SJCRH30 (cell line): ENCODE data around the gene HPN. TPM values are rescaled to one million over a fixed set of nuclear protein-coding genes. Genes with fewer than 3 reads are reported as not detected.

ENCODE experiments used
- DNase-seq, 2 experiments: peaks; one replicate each; pipeline ENCODE4 v3.0.0-alpha.2; 2015 to 2020
- H3K27ac ChIP-seq: fragments of 250-450 bp; sonication (Bioruptor Pico); 2 replicates; pipeline ENCODE4 v1.5.1; 2020; ENCODE audit warnings: mild to moderate bottlenecking, moderate library complexity
- H3K27me3 ChIP-seq: fragments of 250-450 bp; sonication (Bioruptor Pico); 2 replicates; pipeline ENCODE4 v1.5.1; 2020; ENCODE audit warnings: mild to moderate bottlenecking, moderate library complexity
- H3K36me3 ChIP-seq: fragments of 250-450 bp; sonication (Bioruptor Pico); 2 replicates; pipeline ENCODE4 v1.5.1; 2020; ENCODE audit warnings: mild to moderate bottlenecking, moderate library complexity
- H3K4me1 ChIP-seq: fragments of 250-450 bp; sonication (Bioruptor Pico); 2 replicates; pipeline ENCODE4 v1.5.1; 2020; ENCODE audit warnings: mild to moderate bottlenecking, moderate library complexity
- H3K4me3 ChIP-seq: fragments of 250-450 bp; sonication (Bioruptor Pico); 2 replicates; pipeline ENCODE4 v1.5.1; 2020; ENCODE audit warnings: mild to moderate bottlenecking, moderate library complexity
- H3K9me3 ChIP-seq: fragments of 250-450 bp; sonication (Bioruptor Pico); replicated peaks from 2 replicates; pipeline ENCODE4 v1.5.1; 2020; ENCODE audit warnings: mild to moderate bottlenecking, moderate library complexity
- total RNA-seq: library from RNA; depleted of rRNA; stranded (reverse); fragments of >200 nt; shearing (Covaris generic); gene quantifications from 2 replicates; pipeline ENCODE4 v1.2.3, GENCODE V29; 2014

The HPN gene
- total RNA-seq, 1 experiment from 2014 or later = not detected

DNA sequence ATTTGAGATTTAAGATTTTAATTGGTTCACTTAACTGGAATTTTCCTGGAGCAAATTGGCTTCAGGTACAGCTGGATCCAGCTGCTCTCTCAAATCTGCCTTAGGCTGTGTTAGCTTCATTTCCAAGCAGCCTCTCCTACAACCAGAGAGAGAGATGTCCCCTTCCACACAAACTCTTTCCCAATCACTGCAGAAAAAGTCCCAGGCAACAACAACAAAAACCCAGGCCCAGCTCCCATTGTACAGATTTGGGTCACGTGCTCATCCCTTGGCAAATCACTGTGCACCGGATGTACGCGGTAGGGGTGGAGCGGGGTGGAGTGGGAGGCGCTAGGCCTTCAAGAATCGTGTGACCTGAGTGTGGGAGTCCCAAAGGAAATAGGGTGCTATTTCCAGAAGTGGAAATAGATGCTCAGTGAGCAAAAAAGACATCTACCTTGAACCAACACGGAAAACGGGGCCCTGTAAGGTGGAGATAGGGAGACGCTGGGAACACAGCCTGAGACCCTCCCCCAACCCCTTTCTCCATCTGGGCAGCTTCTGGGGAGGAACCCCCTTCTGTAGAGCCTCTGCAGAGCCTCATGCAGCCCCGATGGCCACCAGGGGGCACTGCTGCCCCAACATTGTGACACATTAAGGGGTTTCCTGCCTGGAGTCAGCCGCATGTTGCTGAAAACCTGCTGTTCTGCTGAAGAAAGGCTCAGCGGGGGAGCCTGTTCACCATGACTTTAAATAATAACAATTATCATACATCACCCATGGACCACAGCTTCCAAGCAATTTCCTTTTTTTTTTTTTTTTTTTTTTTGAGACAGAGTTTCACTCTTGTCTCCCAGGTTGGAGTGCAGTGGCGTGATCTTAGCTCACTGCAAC, 25.4 kb downstream of the HPN start:
- Histone ChIP-seq H3K4me1 (peaks cover 5% of the 10 kb centered on the region), H3K9me3 (no peaks in the 10 kb centered on the region), H3K27ac (no peak overlapping the region), H3K27me3 (no peaks in the 10 kb centered on the region), H3K36me3 (no peaks in the 10 kb centered on the region), H3K4me3 (no peak overlapping the region)
- DNase-seq = peak; percentile 82 to 90

DNA sequence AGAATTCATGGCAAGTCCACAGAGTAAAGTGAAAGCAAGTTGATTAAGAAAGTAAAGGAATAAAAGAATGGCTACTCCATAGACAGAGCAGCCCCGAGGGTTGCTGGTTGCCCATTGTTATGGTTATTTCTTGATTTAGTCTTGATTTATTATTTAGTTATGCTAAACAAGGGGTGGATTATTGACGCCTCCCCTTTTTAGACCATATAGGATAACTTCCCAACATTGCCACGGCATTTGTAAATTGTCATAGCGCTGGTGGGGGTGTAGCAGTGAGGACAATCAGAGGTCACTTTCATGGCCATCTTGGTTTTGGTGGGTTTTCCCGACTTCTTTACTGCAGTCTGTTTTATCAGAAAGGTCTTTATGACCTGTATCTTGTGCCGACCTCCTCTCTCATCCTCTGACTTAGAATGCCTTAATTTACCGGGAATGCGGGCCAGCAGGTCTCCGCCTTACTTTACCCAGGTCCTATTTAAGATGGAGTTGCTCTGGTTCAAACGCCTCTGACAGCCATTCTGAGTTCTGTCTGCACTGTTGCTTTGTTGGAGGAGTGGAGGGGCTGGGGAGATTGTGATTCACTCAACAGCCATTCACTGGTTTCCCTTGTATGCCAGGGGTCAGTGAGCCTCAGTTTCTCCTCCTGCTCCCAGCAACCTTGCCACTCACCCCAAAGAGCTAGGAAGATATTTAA, 27.6 kb downstream of the HPN start:
- peaks cover 5% of the 10 kb centered on the region for H3K4me1 ChIP-seq
- H3K4me3 ChIP-seq = no peak overlapping the region
- no peaks in the 10 kb centered on the region for H3K36me3 ChIP-seq
- H3K9me3 ChIP-seq = no peaks in the 10 kb centered on the region
- no peak for DNase-seq
- no peak overlapping the region for H3K27ac ChIP-seq
- no peaks in the 10 kb centered on the region for H3K27me3 ChIP-seq

DNA sequence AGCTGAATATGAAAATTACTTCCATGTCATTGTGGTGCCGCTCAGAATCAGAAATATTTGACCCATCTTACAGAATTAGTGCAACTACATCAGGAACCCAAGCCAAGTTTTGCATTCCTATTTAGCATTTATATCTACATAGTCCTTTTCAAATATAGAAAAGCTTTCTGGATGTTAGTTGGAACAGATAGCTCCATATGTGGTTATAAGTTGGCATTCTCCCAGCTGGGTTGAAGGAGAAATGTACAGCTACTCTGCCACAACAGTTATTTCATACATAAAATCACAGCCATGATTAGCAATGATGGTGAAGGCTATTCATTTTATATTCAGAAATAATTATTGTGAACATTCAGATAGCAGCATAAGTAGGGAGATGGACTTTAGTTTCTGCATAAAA, 28.2 kb downstream of the HPN start:
- no peaks in the 10 kb centered on the region for H3K27me3 ChIP-seq
- H3K27ac ChIP-seq = no peak overlapping the region
- H3K4me1 ChIP-seq = peaks cover 5% of the 10 kb centered on the region
- H3K36me3 ChIP-seq = no peaks in the 10 kb centered on the region
- H3K4me3 ChIP-seq = no peak overlapping the region
- no peak for DNase-seq
- no peaks in the 10 kb centered on the region for H3K9me3 ChIP-seq

DNA sequence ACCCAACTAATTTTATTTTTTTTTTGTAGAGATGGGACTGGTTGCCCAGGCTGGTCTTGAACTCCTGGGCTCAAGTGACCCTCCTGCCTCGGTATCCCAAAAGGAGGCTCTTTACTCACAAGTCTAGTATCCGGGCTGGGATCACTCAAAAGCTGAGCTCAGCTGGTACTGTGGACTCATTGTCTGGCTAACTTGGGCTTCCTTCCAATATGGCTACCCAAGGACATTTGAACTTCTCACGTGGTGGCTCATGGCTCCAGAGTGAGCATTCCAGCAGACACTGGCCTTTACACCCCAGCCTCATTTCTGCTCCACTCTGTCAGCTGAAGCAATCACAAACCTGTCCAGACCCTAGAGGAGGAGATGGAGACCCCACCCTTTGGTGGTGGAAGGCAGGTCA, 28.9 kb downstream of the HPN start:
- Histone ChIP-seq H3K36me3 (no peaks in the 10 kb centered on the region), H3K27ac (no peak overlapping the region), H3K4me3 (no peak overlapping the region), H3K9me3 (no peaks in the 10 kb centered on the region), H3K27me3 (no peaks in the 10 kb centered on the region; the same call in 1 of the 2 replicates), H3K4me1 (peaks cover 5% of the 10 kb centered on the region)
- no peak for DNase-seq

DNA sequence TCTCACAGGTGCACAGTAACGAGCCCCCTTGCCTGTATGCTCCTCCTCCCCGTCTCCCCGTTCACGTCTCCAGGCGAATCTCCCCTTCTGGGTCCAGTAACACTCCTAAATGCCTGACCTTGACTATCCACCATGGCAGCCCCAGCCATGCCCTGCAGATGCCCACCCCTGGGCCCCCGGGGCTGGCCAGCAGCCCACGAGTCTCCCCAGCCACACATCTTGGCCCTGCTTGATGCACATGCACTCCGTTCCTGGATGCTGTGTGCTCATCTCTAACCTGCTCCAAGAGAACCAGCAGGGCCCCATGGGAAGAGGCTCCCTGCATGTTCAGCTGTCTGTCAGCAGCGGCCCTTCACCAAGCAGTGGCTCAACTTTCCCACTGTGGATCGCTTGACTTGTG, 32.0 kb downstream of the HPN start:
- H3K9me3 ChIP-seq = no peaks in the 10 kb centered on the region
- no peak overlapping the region for H3K27ac ChIP-seq
- no peaks in the 10 kb centered on the region; the same call in none of the 2 replicates for H3K27me3 ChIP-seq
- H3K4me1 ChIP-seq = peaks cover 1% of the 10 kb centered on the region
- no peak overlapping the region for H3K4me3 ChIP-seq
- no peaks in the 10 kb centered on the region for H3K36me3 ChIP-seq
- DNase-seq = no peak

DNA sequence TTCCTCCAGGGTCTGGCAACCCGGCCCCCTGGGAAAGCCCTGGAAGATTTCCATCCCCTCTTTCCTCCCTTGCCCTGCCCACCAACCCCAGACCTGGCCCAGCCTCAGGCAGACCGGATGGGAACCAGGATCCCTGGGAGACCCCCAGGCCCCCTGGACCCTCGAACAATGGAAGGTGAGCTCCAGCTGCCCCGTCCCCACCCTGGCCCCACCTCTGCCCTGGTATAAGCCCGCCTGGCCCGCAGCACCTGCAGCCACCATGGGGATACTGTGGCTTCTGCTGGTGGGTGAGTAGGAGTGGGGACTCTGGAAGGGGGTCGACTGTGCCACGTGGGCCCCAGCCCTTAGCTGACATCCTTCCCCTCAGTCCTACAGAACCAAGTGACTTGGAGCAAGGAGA, 32.4 kb downstream of the HPN start:
- Histone ChIP-seq H3K4me3 (no peak overlapping the region), H3K4me1 (no peaks in the 10 kb centered on the region), H3K27me3 (no peaks in the 10 kb centered on the region; the same call in none of the 2 replicates), H3K36me3 (no peaks in the 10 kb centered on the region), H3K27ac (no peak overlapping the region), H3K9me3 (no peaks in the 10 kb centered on the region)
- DNase-seq = no peak

DNA sequence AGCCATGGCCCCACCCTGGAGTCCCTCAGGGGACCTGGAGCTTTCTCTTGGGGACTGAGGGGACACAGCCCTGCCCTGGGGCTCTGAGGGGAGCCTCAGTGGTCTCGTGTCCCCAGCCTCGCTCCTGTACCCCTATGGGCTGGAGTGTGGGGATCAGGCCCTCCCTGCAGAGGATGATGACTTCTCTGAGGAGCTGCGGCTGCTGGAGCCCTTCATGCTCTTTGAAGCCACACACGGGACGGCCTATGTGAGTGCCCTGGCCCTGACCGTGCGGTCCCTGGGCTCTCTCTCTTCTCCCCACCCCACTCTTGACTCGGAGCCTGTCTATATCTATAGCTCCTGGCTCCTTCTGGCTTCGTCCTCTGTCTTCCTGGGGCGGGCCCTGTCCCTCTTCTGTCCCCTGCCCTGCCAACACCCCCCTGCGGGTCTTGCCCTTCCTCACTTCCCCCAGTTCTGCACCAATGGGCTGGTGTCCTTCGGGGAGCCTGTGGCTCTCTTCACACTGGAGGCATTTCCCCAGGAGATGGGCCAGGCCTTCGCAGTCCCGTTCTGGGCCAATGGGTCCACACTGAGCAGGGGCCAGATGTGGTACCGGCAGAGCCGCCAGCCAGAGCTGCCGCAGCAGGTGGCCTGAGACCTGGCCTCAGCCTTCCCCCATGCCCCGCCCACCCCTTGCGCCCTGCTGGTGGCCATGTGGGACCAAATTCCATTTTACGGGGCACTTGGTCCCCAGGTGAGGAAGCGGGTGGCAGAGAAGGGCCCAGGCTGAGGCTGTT, 33.1 kb downstream of the HPN start:
- Histone ChIP-seq H3K9me3 (no peaks in the 10 kb centered on the region), H3K4me1 (no peaks in the 10 kb centered on the region), H3K27ac (no peak overlapping the region), H3K27me3 (no peaks in the 10 kb centered on the region; the same call in none of the 2 replicates), H3K36me3 (no peaks in the 10 kb centered on the region), H3K4me3 (no peak overlapping the region)
- DNase-seq = no peak

DNA sequence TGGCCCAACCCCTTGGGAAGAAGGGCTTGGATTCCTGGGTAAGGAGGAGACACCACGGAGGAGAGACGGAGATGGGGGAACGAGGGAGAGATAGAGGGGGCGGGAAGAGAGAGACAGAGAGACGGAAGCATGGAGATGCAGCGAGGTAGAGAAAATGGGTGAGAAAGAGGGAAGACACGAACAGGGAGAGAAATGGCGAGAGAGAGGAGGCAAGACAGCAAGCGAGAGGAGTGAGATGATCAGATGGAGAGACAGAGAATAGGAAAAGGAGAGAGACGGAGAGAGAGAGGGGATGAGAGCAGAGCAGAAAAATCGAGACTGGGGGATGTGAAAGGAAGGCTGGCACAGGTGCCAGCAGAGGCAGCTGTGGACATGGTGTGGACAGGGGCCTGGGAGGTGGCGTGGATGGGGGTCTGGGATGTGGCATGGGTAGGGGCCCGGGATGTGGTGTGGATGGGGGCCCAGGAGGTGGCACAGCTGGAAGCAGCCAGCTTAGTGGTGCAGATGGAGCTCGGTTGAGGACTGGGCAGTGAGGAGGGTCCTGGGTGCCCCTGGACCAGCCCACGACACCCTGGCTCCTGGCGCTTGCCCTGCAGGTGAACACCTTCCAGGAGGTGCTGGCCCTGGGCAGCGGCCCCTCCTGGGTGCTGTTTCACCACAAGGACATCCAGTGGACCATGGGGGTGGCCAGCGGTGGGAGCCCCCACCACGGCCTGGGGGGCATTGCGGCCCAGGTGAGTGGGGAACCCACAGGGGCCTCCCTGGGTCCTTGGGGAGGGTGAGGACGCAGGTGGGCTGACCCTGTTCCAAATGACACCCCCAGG, 33.9 kb downstream of the HPN start:
- H3K36me3 ChIP-seq = no peaks in the 10 kb centered on the region
- no peak overlapping the region for H3K4me3 ChIP-seq
- H3K4me1 ChIP-seq = no peaks in the 10 kb centered on the region
- no peaks in the 10 kb centered on the region for H3K9me3 ChIP-seq
- DNase-seq = no peak
- no peak overlapping the region for H3K27ac ChIP-seq
- H3K27me3 ChIP-seq = no peaks in the 10 kb centered on the region; the same call in none of the 2 replicates

DNA sequence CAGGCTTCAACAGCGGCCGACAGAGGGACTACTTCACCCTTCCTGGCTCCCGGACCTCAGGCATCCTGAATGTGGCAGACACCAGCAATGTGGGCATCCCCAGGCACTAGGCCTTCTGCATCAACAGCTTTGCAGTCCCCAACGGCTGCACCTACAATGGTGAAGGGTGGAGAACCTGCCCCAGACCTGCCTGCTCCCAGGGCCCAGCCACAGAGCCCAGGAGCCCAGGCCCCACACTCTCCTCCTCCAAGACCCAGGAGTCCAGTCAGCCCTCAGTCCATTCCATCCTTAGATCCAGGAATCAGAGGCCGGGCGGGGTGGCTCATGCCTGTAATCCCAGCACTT, 34.5 kb downstream of the HPN start:
- DNase-seq = no peak
- no peaks in the 10 kb centered on the region for H3K9me3 ChIP-seq
- no peaks in the 10 kb centered on the region for H3K36me3 ChIP-seq
- no peak overlapping the region for H3K4me3 ChIP-seq
- no peaks in the 10 kb centered on the region; the same call in none of the 2 replicates for H3K27me3 ChIP-seq
- H3K4me1 ChIP-seq = no peaks in the 10 kb centered on the region
- no peak overlapping the region for H3K27ac ChIP-seq

DNA sequence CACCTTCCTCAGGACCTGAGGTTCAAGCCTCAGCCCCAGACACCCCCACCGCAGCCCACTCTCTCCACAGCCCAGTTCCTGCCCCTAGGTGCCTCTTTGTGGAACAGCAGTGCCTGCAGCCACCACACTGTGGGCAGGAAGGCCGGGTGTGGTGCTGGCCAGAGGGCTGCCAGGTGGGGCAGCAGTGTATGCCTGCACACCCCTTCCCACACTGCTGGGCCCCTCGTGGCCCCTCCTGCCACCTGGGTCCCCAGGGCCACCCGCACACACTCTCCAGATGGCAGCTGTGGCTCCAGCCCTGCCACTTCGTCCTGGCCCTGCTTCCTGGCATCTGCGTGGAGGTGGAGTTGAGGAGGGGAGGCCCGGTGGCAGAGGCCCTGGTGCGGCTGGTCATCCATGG, 35.1 kb downstream of the HPN start:
- H3K27ac ChIP-seq = no peak overlapping the region
- H3K27me3 ChIP-seq = no peaks in the 10 kb centered on the region; the same call in none of the 2 replicates
- no peak for DNase-seq
- H3K36me3 ChIP-seq = no peaks in the 10 kb centered on the region
- H3K9me3 ChIP-seq = no peaks in the 10 kb centered on the region
- H3K4me1 ChIP-seq = no peaks in the 10 kb centered on the region
- H3K4me3 ChIP-seq = no peak overlapping the region

DNA sequence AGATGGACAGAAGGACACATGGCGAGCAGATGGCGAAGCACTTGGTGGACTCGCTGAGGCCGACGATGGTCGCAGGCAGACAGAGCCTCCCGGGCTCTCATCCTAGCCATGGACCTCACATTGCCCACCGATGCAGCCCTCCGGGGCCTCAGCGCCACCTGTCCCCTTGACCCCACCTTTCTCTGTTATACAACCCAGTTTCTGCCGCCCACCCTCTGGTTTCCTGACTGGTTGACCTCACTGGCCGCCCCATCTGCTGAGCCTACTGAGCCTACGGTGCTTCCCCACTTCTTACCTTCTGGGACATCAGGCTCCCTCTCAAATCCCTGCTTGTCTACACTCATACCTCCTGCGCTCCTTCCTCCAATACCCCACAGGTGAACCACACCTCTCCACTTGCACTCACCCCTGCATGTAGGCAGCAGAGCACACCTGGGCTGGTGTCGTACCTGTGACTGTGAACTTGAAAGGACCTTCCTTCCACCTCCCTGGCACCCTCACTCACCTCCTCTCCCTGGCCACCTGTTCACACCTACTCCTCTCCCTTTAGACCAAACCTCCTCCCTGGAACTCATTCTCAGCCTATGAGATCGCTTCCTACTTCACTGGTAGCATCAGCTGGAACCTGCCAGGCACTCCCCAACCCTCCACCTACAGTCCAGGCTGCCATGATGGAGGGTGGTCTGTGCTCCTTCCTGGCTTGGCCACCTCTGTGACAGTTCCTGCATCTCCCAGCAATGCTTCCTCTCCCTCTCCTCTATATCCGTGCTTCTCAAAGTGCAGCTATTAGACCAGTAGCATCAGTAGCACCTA, 36.1 kb downstream of the HPN start:
- H3K4me3 ChIP-seq = no peak overlapping the region
- H3K36me3 ChIP-seq = no peaks in the 10 kb centered on the region
- no peak overlapping the region for H3K27ac ChIP-seq
- DNase-seq = no peak
- H3K4me1 ChIP-seq = no peaks in the 10 kb centered on the region
- no peaks in the 10 kb centered on the region for H3K9me3 ChIP-seq
- no peaks in the 10 kb centered on the region; the same call in none of the 2 replicates for H3K27me3 ChIP-seq

DNA sequence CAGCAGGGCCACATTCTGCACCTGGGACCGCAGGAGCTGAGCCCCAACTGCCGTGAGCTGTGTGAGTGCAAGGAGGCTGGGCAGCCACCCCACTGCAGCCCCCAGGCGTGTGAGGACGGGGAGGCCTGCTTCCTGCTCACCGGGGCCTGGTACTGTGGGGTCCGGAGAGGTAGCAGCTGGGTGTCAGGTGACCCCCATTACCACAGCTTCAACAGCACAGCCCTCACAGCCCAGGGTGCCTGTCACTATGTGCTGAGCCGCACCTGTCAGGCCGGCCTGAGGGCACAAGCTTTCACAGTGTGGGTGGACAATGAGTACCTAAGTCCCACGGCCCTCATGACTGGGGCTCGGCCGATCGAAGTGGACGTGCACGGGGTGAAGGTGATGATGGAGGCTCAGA, 38.3 kb downstream of the HPN start:
- no peak for DNase-seq
- H3K36me3 ChIP-seq = no peaks in the 10 kb centered on the region

DNA sequence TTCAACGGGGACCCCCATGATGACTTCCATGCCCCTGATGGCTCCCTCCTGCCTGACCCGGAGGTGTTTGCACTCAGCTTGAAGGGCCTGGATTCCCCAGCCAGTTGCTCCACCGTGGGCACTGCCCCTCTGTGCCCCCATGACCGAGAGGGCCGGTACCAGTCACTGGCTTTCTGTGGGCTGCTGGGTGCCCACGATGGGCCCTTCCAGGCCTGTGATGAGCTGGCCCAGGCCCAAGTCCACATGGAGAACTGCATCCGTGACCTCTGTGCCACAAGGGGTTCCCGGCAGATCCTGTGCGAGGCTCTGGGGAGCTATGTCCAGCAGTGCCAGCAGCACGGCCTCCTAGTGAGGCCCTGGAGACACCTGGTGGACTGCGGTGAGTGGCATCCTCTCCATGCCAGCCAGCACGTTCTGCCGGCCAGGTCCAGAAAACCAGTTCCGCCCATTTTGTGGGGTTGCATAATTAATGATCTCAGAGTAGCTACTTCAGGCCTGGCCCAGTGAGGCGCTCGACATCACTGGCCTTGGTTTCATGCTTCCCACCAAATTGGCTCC, 39.2 kb downstream of the HPN start:
- no peak for DNase-seq
- no peak overlapping the region for H3K27ac ChIP-seq
- H3K4me1 ChIP-seq = no peaks in the 10 kb centered on the region
- no peaks in the 10 kb centered on the region for H3K36me3 ChIP-seq
- H3K27me3 ChIP-seq = no peaks in the 10 kb centered on the region; the same call in 1 of the 2 replicates
- H3K9me3 ChIP-seq = no peaks in the 10 kb centered on the region
- H3K4me3 ChIP-seq = no peak overlapping the region

More for the DNA sequence above, 38.3 kb downstream of the HPN start:
- no peaks in the 10 kb centered on the region; the same call in none of the 2 replicates for H3K27me3 ChIP-seq
- no peak overlapping the region for H3K27ac ChIP-seq
- H3K4me3 ChIP-seq = no peak overlapping the region
- H3K9me3 ChIP-seq = no peaks in the 10 kb centered on the region
- H3K4me1 ChIP-seq = no peaks in the 10 kb centered on the region
